Tibial nerve (tissue), 4 donors: ENCODE data around the gene RTL1. TPM values are rescaled to one million over a fixed set of nuclear protein-coding genes. Genes with fewer than 3 reads are reported as not detected.

Source experiments
- DNase-seq, 2 donors: peaks; one replicate each; pipeline ENCODE4 v3.0.0-alpha.2; 2019; ENCODE audit warnings: low spot score in 2 of 2
- H3K27ac ChIP-seq, 4 donors: fragments of 200-600 bp; sonication (generic) in 3 of 4; one replicate each; pipeline ENCODE4 v1.5.1; 2017 to 2019; ENCODE audit warnings: mild to moderate bottlenecking in 1 of 4
- H3K27me3 ChIP-seq, 2 donors: fragments of 200-600 bp; sonication (generic) in 1 of 2; one replicate each; pipeline versions ENCODE4 v1.5.1 to v1.6.0; 2017 to 2019
- H3K36me3 ChIP-seq, 3 donors: fragments of 200-600 bp; sonication (generic); one replicate each; pipeline ENCODE4 v1.5.1; 2018 to 2019
- H3K4me1 ChIP-seq, 4 donors: fragments of 200-600 bp; sonication (generic) in 3 of 4; one replicate each; pipeline ENCODE4 v1.5.1; 2017 to 2019
- H3K4me3 ChIP-seq, 4 donors: fragments of 200-600 bp; sonication (generic) in 3 of 4; one replicate each; pipeline ENCODE4 v1.5.1; 2017 to 2019; ENCODE audit warnings: mild to moderate bottlenecking in 1 of 4, moderate library complexity in 1 of 4
- H3K9me3 ChIP-seq, 4 donors: fragments of 200-600 bp; sonication (generic) in 3 of 4; one replicate each; pipeline ENCODE4 v1.5.1; 2017 to 2019
- CTCF ChIP-seq, 5 experiments: fragments of 200-600 bp in 3 of 5; fragments of 450-650 bp in 2 of 5; sonication (generic) in 3 of 5; IDR thresholded peaks; one replicate each; pipeline ENCODE4 v1.5.1; 2016 to 2019; ENCODE audit warnings: antibody characterized with exemption in 5 of 5, mild to moderate bottlenecking in 3 of 5, moderate library complexity in 2 of 5
- EP300 ChIP-seq, 2 donors: sonication (generic); formaldehyde crosslinking; IDR thresholded peaks; one replicate each; pipeline ENCODE4 v1.6.1; 2017; ENCODE audit warnings: antibody characterized with exemption in 2 of 2, mild to moderate bottlenecking in 1 of 2
- POLR2A ChIP-seq, 2 donors: fragments of 450-650 bp; IDR thresholded peaks; one replicate each; pipeline ENCODE4 v1.6.1; 2017; ENCODE audit warnings: antibody characterized with exemption in 2 of 2, mild to moderate bottlenecking in 2 of 2, moderate library complexity in 2 of 2
- WGBS, 2 donors: methylation state at CpG; one replicate each; pipeline ENCODE4 v1.1.5; 2018; 5-methylcytosine and 5-hydroxymethylcytosine counted together
- total RNA-seq, 4 donors: library from RNA; depleted of rRNA; stranded (reverse); fragments of >200 nt; gene quantifications; one replicate each; pipeline ENCODE4 v1.1.0, GENCODE V29; 2016

Gene RTL1
- total RNA-seq, 4 donors from 2014 or later: not detected

- DNase-seq: no peak
- Histone ChIP-seq H3K4me3 (no peak overlapping the region), H3K27ac (no peak overlapping the region), H3K27me3 (no peaks in the 10 kb centered on the region), H3K36me3 (no peaks in the 10 kb centered on the region), H3K9me3 (no peaks in the 10 kb centered on the region), H3K4me1 (peaks cover 0 to 15% (median 0%) of the 10 kb centered on the region in 4 donors)
- 86 to 89% methylated on average over 21 of the region's 24 CpGs for WGBS, 2 donors
- no peak for TF ChIP-seq CTCF (IDR thresholded peaks at IDR 0.05)
Measured at GRCh38 chr14:100868621-100869370, 34.7 kb downstream of the RTL1 start.

- Histone ChIP-seq H3K4me3 (no peak overlapping the region), H3K9me3 (no peaks in the 10 kb centered on the region), H3K27me3 (no peaks in the 10 kb centered on the region), H3K4me1 (peaks cover 0 to 15% (median 0%) of the 10 kb centered on the region in 4 donors), H3K36me3 (no peaks in the 10 kb centered on the region), H3K27ac (no peak overlapping the region)
- no peak for DNase-seq
- WGBS, 2 donors: 88 to 93% methylated on average over 11 to 13 of the region's 13 CpGs
- no peak for TF ChIP-seq POLR2A (IDR thresholded peaks at IDR 0.05)
- TF ChIP-seq EP300 (IDR thresholded peaks at IDR 0.05): no peak
- no peak for TF ChIP-seq CTCF (IDR thresholded peaks at IDR 0.05)
Measured at GRCh38 chr14:100867631-100868315, 35.7 kb downstream of the RTL1 start.

- 84 to 86% methylated on average over 13 to 18 of the region's 18 CpGs for WGBS, 2 donors
- peaks cover 0 to 15% (median 0%) of the 10 kb centered on the region in 4 donors for H3K4me1 ChIP-seq
- no peak overlapping the region for H3K4me3 ChIP-seq
- H3K36me3 ChIP-seq: no peaks in the 10 kb centered on the region
- no peak overlapping the region for H3K27ac ChIP-seq
- TF ChIP-seq CTCF (IDR thresholded peaks at IDR 0.05): no peak
- no peak for TF ChIP-seq EP300 (IDR thresholded peaks at IDR 0.05)
- TF ChIP-seq POLR2A (IDR thresholded peaks at IDR 0.05): no peak
- DNase-seq: no peak
- no peaks in the 10 kb centered on the region for H3K27me3 ChIP-seq
- no peaks in the 10 kb centered on the region for H3K9me3 ChIP-seq
Measured at GRCh38 chr14:100866666-100867630, 36.6 kb downstream of the RTL1 start.

- no peak overlapping the region for H3K27ac ChIP-seq
- DNase-seq: no peak
- 84 to 85% methylated on average over 21 to 22 of the region's 22 CpGs for WGBS, 2 donors
Measured at GRCh38 chr14:100865682-100866591, 37.6 kb downstream of the RTL1 start.

More at GRCh38 chr14:100865682-100866591, 37.6 kb downstream of the RTL1 start:
- no peak for TF ChIP-seq POLR2A (IDR thresholded peaks at IDR 0.05)
- no peak for TF ChIP-seq CTCF (IDR thresholded peaks at IDR 0.05)
- no peak for TF ChIP-seq EP300 (IDR thresholded peaks at IDR 0.05)
- Histone ChIP-seq H3K4me3 (no peak overlapping the region), H3K27me3 (no peaks in the 10 kb centered on the region), H3K36me3 (no peaks in the 10 kb centered on the region), H3K9me3 (no peaks in the 10 kb centered on the region), H3K4me1 (peaks cover 0 to 15% (median 0%) of the 10 kb centered on the region in 4 donors)
